B cell (primary cell): ENCODE measurements around the gene UTS2B. TPM values are rescaled to one million over a fixed set of nuclear protein-coding genes. Genes with fewer than 3 reads are reported as not detected.

ENCODE experiments used
- ATAC-seq: fragments of 200-7000 bp; cut with Tn5 transposase; one replicate; pipeline ENCODE4 v1.10.0; 2021; ENCODE audit warnings: low read depth, mild to moderate bottlenecking, moderate number of reproducible peaks, moderate library complexity
- CTCF ChIA-PET: fragments of 350-600 bp; sonication (Branson Sonifier 250); formaldehyde crosslinking; loops from one replicate; lab custom pipeline; 2021; ENCODE audit warnings: antibody characterized with exemption, inconsistent platforms; lab: Charles Lee
- POLR2A ChIA-PET: fragments of 350-600 bp; sonication (Branson Sonifier 250); formaldehyde crosslinking; loops from one replicate; lab custom pipeline; 2021; ENCODE audit warnings: antibody characterized with exemption; lab: Charles Lee
- DNase-seq: peaks from one replicate; pipeline ENCODE4 v3.0.0; 2013
- H2AFZ ChIP-seq: 2 replicates; pipeline ENCODE4 v1.6.1; 2012; ENCODE audit warnings: mild to moderate bottlenecking, low read depth, low read length; ENCODE audit not compliant: insufficient read depth, poor library complexity, severe bottlenecking
- H3K27ac ChIP-seq, 2 donors: 1 replicate in 1 of 2; 2 replicates in 1 of 2; pipeline ENCODE4 v1.5.1; 2012 to 2013; ENCODE audit warnings: low read length in 2 of 2, mild to moderate bottlenecking in 2 of 2, moderate library complexity in 1 of 2
- H3K27me3 ChIP-seq, 4 experiments: fragments of 200-600 bp in 1 of 4; sonication (generic) in 1 of 4; replicated peaks in 1 of 4; 1 replicate in 2 of 4; 2 replicates in 2 of 4; pipeline versions ENCODE4 v1.6.1 to v1.7.0; 2013 to 2016; ENCODE audit warnings: low read length in 3 of 4, mild to moderate bottlenecking in 2 of 4, mixed read lengths in 1 of 4, moderate library complexity in 1 of 4; ENCODE audit not compliant: insufficient read depth in 4 of 4, control insufficient read depth in 3 of 4; ENCODE audit errors: control extremely low read depth in 1 of 4
- H3K36me3 ChIP-seq, 2 experiments: replicated peaks in 1 of 2; 1 replicate in 1 of 2; 2 replicates in 1 of 2; pipeline versions ENCODE4 v1.6.1 to v1.7.1; 2013; ENCODE audit warnings: low read length in 1 of 2; ENCODE audit not compliant: insufficient read depth in 2 of 2, control insufficient read depth in 1 of 2; ENCODE audit errors: control extremely low read depth in 1 of 2, extremely low read depth in 1 of 2
- H3K4me1 ChIP-seq, 2 donors: fragments of 200-600 bp in 1 of 2; sonication (generic) in 1 of 2; 1 replicate in 1 of 2; 2 replicates in 1 of 2; pipeline versions ENCODE4 v1.5.1 to v1.6.1; 2013 to 2017; ENCODE audit warnings: low read length in 2 of 2; ENCODE audit not compliant: control insufficient read depth in 2 of 2, insufficient read depth in 2 of 2
- H3K4me2 ChIP-seq: replicated peaks from 2 replicates; pipeline ENCODE3; 2012; ENCODE audit warnings: mild to moderate bottlenecking, low read depth, low read length; ENCODE audit not compliant: poor library complexity, severe bottlenecking
- H3K4me3 ChIP-seq, 5 experiments: fragments of 200-600 bp in 1 of 5; sonication (generic) in 1 of 5; 1 replicate in 3 of 5; 2 replicates in 2 of 5; pipeline versions ENCODE4 v1.5.1 to v1.7.0; 2011 to 2016; ENCODE audit warnings: low read length in 4 of 5, mild to moderate bottlenecking in 4 of 5, low read depth in 2 of 5, control low read depth in 1 of 5, moderate library complexity in 1 of 5; ENCODE audit not compliant: insufficient read depth in 1 of 5; ENCODE audit errors: control extremely low read depth in 1 of 5, extremely low read depth in 1 of 5
- H3K79me2 ChIP-seq: fragments of 200-600 bp; sonication (generic); one replicate; pipeline ENCODE4 v1.6.0; 2016; ENCODE audit warnings: low read length; ENCODE audit not compliant: control insufficient read depth, insufficient read depth
- H3K9ac ChIP-seq: fragments of 200-600 bp; sonication (generic); 2 replicates; pipeline ENCODE4 v1.6.1; 2017; ENCODE audit warnings: mild to moderate bottlenecking, low read length, moderate library complexity
- H3K9me3 ChIP-seq, 3 donors: one replicate each; pipeline versions ENCODE4 v1.6.1 to v1.7.1; 2013; ENCODE audit warnings: low read length in 2 of 3; ENCODE audit not compliant: control insufficient read depth in 2 of 3, insufficient read depth in 1 of 3; ENCODE audit errors: control extremely low read depth in 1 of 3
- H4K20me1 ChIP-seq: 2 replicates; pipeline ENCODE4 v1.6.0; 2012; ENCODE audit warnings: mild to moderate bottlenecking, low read length; ENCODE audit not compliant: insufficient read depth, control insufficient read depth, poor library complexity, severe bottlenecking
- H3K27ac Mint-ChIP-seq: one replicate; pipeline ENCODE4 v1.8.0; 2021; ENCODE audit warnings: mixed read lengths
- H3K27me3 Mint-ChIP-seq: one replicate; pipeline ENCODE4 v1.8.0; 2021; ENCODE audit warnings: mixed read lengths
- H3K4me1 Mint-ChIP-seq: one replicate; pipeline ENCODE4 v1.8.0; 2021; ENCODE audit warnings: mixed read lengths
- H3K4me3 Mint-ChIP-seq: one replicate; pipeline ENCODE4 v1.8.0; 2021; ENCODE audit warnings: mixed read lengths
- H3K9me3 Mint-ChIP-seq: one replicate; pipeline ENCODE4 v1.8.0; 2022; ENCODE audit warnings: mixed read lengths; ENCODE audit not compliant: insufficient read depth
- CTCF ChIP-seq: fragments of 200-600 bp; IDR thresholded peaks from one replicate; pipeline ENCODE4 v1.8.0; 2022; ENCODE audit warnings: antibody characterized with exemption, mild to moderate bottlenecking
- EZH2 ChIP-seq: IDR thresholded peaks from 2 replicates; pipeline ENCODE4 v1.6.1; 2012; ENCODE audit warnings: borderline replicate concordance, low read depth, mild to moderate bottlenecking, moderate library complexity, low read length; ENCODE audit not compliant: insufficient read depth, poor library complexity, severe bottlenecking
- WGBS: methylation state at CpG from one replicate; pipeline ENCODE4 v1.1.5; 2013; ENCODE audit warnings: missing lambda C conversion rate; ENCODE audit not compliant: insufficient coverage; 5-methylcytosine and 5-hydroxymethylcytosine counted together
- intact Hi-C: fragments of 100-400 bp; cut with micrococcal nuclease; formaldehyde crosslinking; loops from one replicate; pipeline ENCODE4 v1.10.0; 2022
- polyA plus RNA-seq: library from polyadenylated mRNA; depleted of rRNA; stranded (reverse); fragments of >200 nt; gene quantifications from 2 replicates; pipeline ENCODE4 v1.2.3, GENCODE V29; 2012
- total RNA-seq, 2 donors: library from RNA; stranded (reverse); fragments of 120-200 nt in 1 of 2; gene quantifications; 1 replicate in 1 of 2; 2 replicates in 1 of 2; pipeline versions ENCODE4 v1.2.3 to v1.2.4, GENCODE V29; 2013 to 2022

UTS2B gene
- total and polyA plus RNA-seq, 2 donors (not counting 1 experiment from before 2014, with no cell fraction given): 1.8 to 2.0 TPM

- Histone ChIP-seq H3K4me2 (peak overlapping the region; percentile 76), H3K4me1 (peaks cover 39 to 54% of the 10 kb centered on the region in 2 donors), H3K9ac (peak overlapping the region; percentile 66), H4K20me1 (no peaks in the 10 kb centered on the region), H3K9me3 (no peaks in the 10 kb centered on the region), H3K79me2 (no peaks in the 10 kb centered on the region), H3K27ac (peak overlapping the region; percentile 68 to 89), H3K36me3 (no peaks in the 10 kb centered on the region), H2AFZ (peak overlapping the region; percentile 72), H3K27me3 (no peaks in the 10 kb centered on the region), H3K4me3 (peak overlapping the region; percentile 3 to 60 (median 18))
- H3K4me3 Mint-ChIP-seq: peak overlapping the region; percentile 76
- DNase-seq (peak; percentile 71), ATAC-seq (peak; percentile 53)
- POLR2A ChIA-PET: interaction anchor here (1.1 kb wide), 1 partner anchor 9 kb away, joined by 3 read pairs; no protein-coding TSS in a partner anchor
- intact Hi-C loops: no loop called here
- peak overlapping the region; percentile 93 for H3K27ac Mint-ChIP-seq
- H3K4me1 Mint-ChIP-seq: peaks cover 58% of the 10 kb centered on the region
- TF ChIP-seq EZH2 (no peak), CTCF (no peak)
- H3K27me3 Mint-ChIP-seq: no peaks in the 10 kb centered on the region
- no CpG with 5 or more reads among the region's 6 CpGs for WGBS
- CTCF ChIA-PET: interaction anchor here (1.0 kb wide), 1 partner anchor 37 kb away, joined by 3 read pairs; no protein-coding TSS in a partner anchor
- no peaks in the 10 kb centered on the region for H3K9me3 Mint-ChIP-seq
Measured at GRCh38 chr3:191253089-191253799, 77.1 kb downstream of the UTS2B start.

GRCh38 chr3:191246630-191247029 is 83.7 kb downstream of the UTS2B start:
- ChIA-PET POLR2A (interaction anchor here (1.0 kb wide), 1 partner anchor 114 kb away, joined by 5 read pairs; no protein-coding TSS in a partner anchor), CTCF (interaction anchor here (4.1 kb wide), 1 partner anchor 144 kb away, joined by 31 read pairs; no protein-coding TSS in a partner anchor)
- Mint-ChIP-seq H3K4me3 (no peak overlapping the region), H3K9me3 (no peaks in the 10 kb centered on the region), H3K4me1 (peaks cover 30% of the 10 kb centered on the region), H3K27ac (peak overlapping the region; percentile 93), H3K27me3 (no peaks in the 10 kb centered on the region)
- Histone ChIP-seq H3K27me3 (no peaks in the 10 kb centered on the region), H3K4me3 (peak overlapping the region in 1 of 5 experiments; percentile 10), H3K9ac (no peak overlapping the region), H3K36me3 (no peaks in the 10 kb centered on the region), H2AFZ (no peak overlapping the region), H3K79me2 (peaks cover 6% of the 10 kb centered on the region), H3K4me1 (peaks cover 20 to 24% of the 10 kb centered on the region in 2 donors), H3K27ac (peak overlapping the region; percentile 70 to 73), H3K9me3 (peaks cover 0 to 9% (median 0%) of the 10 kb centered on the region in 3 donors), H3K4me2 (peak overlapping the region; percentile 39), H4K20me1 (no peaks in the 10 kb centered on the region)
- no peak for TF ChIP-seq CTCF
- intact Hi-C loops: loop anchor here (1.0 kb wide), 1 partner anchor 50 kb away; no protein-coding TSS in a partner anchor
- no peak for DNase-seq
- ATAC-seq: no peak
- 100% methylated on average over 1 of the region's 1 CpG for WGBS
